Stimulated activated CD4-positive, alpha-beta T cell treated with anti-CD3 and anti-CD28 coated beads, TNF-alpha, amount 100 ng/mL, for 48 hours (primary cell): ENCODE results near the gene MYO5B.

Experiments used
- DNase-seq, 3 donors: peaks; one replicate each; pipeline ENCODE4 v3.0.0-alpha.2; 2020; ENCODE audit warnings: low read depth in 3 of 3

The MYO5B gene

GRCh38 chr18:50013363-50014138 is 181.4 kb downstream of the MYO5B start:
- DNase-seq: no peak

- DNase-seq: no peak
These were observed 183.0 kb downstream of the MYO5B start for GRCh38 chr18:50011813-50012435.

- peak; percentile 1 to 21 (median 14) for DNase-seq
These were observed 185.1 kb downstream of the MYO5B start for GRCh38 chr18:50009773-50010335.

- DNase-seq: no peak
These were observed 186.6 kb downstream of the MYO5B start for GRCh38 chr18:50008306-50008705.

- no peak for DNase-seq
These were observed 188.4 kb downstream of the MYO5B start for GRCh38 chr18:50006470-50007046.

GRCh38 chr18:50004013-50004412 is 190.9 kb downstream of the MYO5B start:
- DNase-seq: no peak

GRCh38 chr18:50002781-50003180 is 192.2 kb downstream of the MYO5B start:
- DNase-seq: no peak

- DNase-seq: no peak
These were observed 194.7 kb downstream of the MYO5B start for GRCh38 chr18:50000227-50000626.

- DNase-seq: no peak
These were observed 195.8 kb downstream of the MYO5B start for GRCh38 chr18:49999128-49999527.

GRCh38 chr18:49997558-49997957 is 197.4 kb downstream of the MYO5B start:
- no peak for DNase-seq

- DNase-seq: no peak
These were observed 200.5 kb downstream of the MYO5B start for GRCh38 chr18:49994410-49994809.

GRCh38 chr18:49993299-49993698 is 201.6 kb downstream of the MYO5B start:
- DNase-seq: no peak

- DNase-seq: no peak
These were observed 206.2 kb downstream of the MYO5B start for GRCh38 chr18:49988733-49989132.

GRCh38 chr18:49988101-49988500 is 206.8 kb downstream of the MYO5B start:
- DNase-seq: no peak

GRCh38 chr18:49985236-49985635 is 209.7 kb downstream of the MYO5B start:
- no peak for DNase-seq

- DNase-seq: no peak
These were observed 214.1 kb downstream of the MYO5B start for GRCh38 chr18:49980896-49981295.

- no peak for DNase-seq
These were observed 218.0 kb downstream of the MYO5B start for GRCh38 chr18:49976795-49977560.

- no peak for DNase-seq
These were observed 218.9 kb downstream of the MYO5B start for GRCh38 chr18:49976001-49976400.

GRCh38 chr18:49974079-49974478 is 220.9 kb downstream of the MYO5B start:
- no peak for DNase-seq

GRCh38 chr18:49973592-49973991 is 221.4 kb downstream of the MYO5B start:
- DNase-seq: no peak

GRCh38 chr18:49972535-49972934 is 222.4 kb downstream of the MYO5B start:
- no peak for DNase-seq

GRCh38 chr18:49971462-49971861 is 223.5 kb downstream of the MYO5B start:
- no peak for DNase-seq
